K562 (cell line): Measurements from ENCODE around the gene KIF3B. TPM values are rescaled to one million over a fixed set of nuclear protein-coding genes. Genes with fewer than 3 reads are reported as not detected.

Experiments used
- ATAC-seq: fragments of 200-7000 bp; cut with Tn5 transposase; 3 replicates; pipeline ENCODE4 v1.9.1; 2020; ENCODE audit warnings: moderate library complexity
- BruUV-seq: library from RNA; stranded (reverse); fragments of 400-500 nt; replicated peaks from 2 replicates; lab custom pipeline; 2021; lab: Mats Ljungman, UMichigan
- CTCF ChIA-PET: fragments of 300-600 bp; formaldehyde crosslinking; extraction: SDS; loops from one replicate; lab custom pipeline; 2021; ENCODE audit warnings: low intra/inter-chr PET ratio; lab: Yijun Ruan, JAX
- POLR2A ChIA-PET: fragments of 300-600, 350-650 bp; sonication (Branson Sonifier 250); formaldehyde crosslinking; extraction: SDS; loops from one replicate; lab custom pipeline; 2021; ENCODE audit warnings: antibody characterized with exemption, inconsistent platforms; lab: Yijun Ruan, JAX
- DNase-seq, 4 experiments: peaks; one replicate each; pipeline versions ENCODE4 v3.0.0 to v3.0.0-alpha.2; 2011 to 2018; ENCODE audit warnings: low spot score in 3 of 4, mixed read lengths in 3 of 4; ENCODE audit errors: extremely low read depth in 1 of 4
- FAIRE-seq: peaks from 2 replicates; lab custom pipeline; 2011; peaks lifted over from hg19 to GRCh38; lab: Jason Lieb, UNC
- H2AFZ ChIP-seq: 2 replicates; pipeline ENCODE4 v1.6.0; 2011; ENCODE audit warnings: low read depth, low read length, control low read depth, inconsistent platforms
- H3K27ac ChIP-seq: fragments of 200-600 bp; 3 replicates; pipeline ENCODE4 v1.8.0; 2011; ENCODE audit warnings: low read depth, mild to moderate bottlenecking, control low read depth, inconsistent platforms, low read length, moderate library complexity, mixed read lengths; ENCODE audit errors: extremely low read depth
- H3K27me3 ChIP-seq, 2 experiments: fragments of 300-600 bp in 1 of 2; 2 replicates in 1 of 2; 3 replicates in 1 of 2; pipeline versions ENCODE4 v1.6.0 to v1.8.0; 2011; ENCODE audit warnings: inconsistent platforms in 2 of 2, low read length in 2 of 2, mild to moderate bottlenecking in 1 of 2, mixed read lengths in 1 of 2, moderate library complexity in 1 of 2; ENCODE audit not compliant: control insufficient read depth in 2 of 2, insufficient read depth in 2 of 2
- H3K36me3 ChIP-seq: fragments of 300-600 bp; 3 replicates; pipeline ENCODE4 v1.8.0; 2011; ENCODE audit warnings: mild to moderate bottlenecking, low read length, inconsistent platforms; ENCODE audit not compliant: control insufficient read depth, insufficient read depth
- H3K4me1 ChIP-seq, 2 experiments: fragments of 200-600 bp in 1 of 2; replicated peaks in 1 of 2; 2 replicates in 1 of 2; 3 replicates in 1 of 2; pipeline versions ENCODE4 v1.5.1 to v1.8.0; 2011; ENCODE audit warnings: inconsistent platforms in 2 of 2, low read length in 2 of 2, mild to moderate bottlenecking in 1 of 2, mixed read lengths in 1 of 2, moderate library complexity in 1 of 2; ENCODE audit not compliant: control insufficient read depth in 2 of 2, insufficient read depth in 2 of 2
- H3K4me2 ChIP-seq: 2 replicates; pipeline ENCODE4 v1.6.1; 2011; ENCODE audit warnings: low read length, control low read depth, inconsistent platforms, mixed read lengths; ENCODE audit not compliant: insufficient read depth
- H3K4me3 ChIP-seq: fragments of 200-600 bp; sonication (generic), shearing (Covaris generic); 2 replicates; pipeline ENCODE4 v1.5.1; 2016; ENCODE audit warnings: control low read depth, inconsistent platforms
- H3K79me2 ChIP-seq: fragments of 200-600 bp; 3 replicates; pipeline ENCODE4 v1.8.0; 2011; ENCODE audit warnings: low read length, inconsistent platforms; ENCODE audit not compliant: control insufficient read depth, insufficient read depth
- H3K9ac ChIP-seq, 2 experiments: 2 replicates each; pipeline versions ENCODE4 v1.6.0 to v1.6.1; 2011; ENCODE audit warnings: low read depth in 2 of 2, low read length in 2 of 2, control low read depth in 1 of 2, inconsistent platforms in 1 of 2, mild to moderate bottlenecking in 1 of 2, mixed read lengths in 1 of 2; ENCODE audit not compliant: insufficient read depth in 1 of 2
- H3K9me1 ChIP-seq: one replicate; pipeline ENCODE4 v1.6.0; 2011; ENCODE audit warnings: inconsistent platforms, mild to moderate bottlenecking, low read length, moderate library complexity; ENCODE audit not compliant: control insufficient read depth, insufficient read depth
- H3K9me3 ChIP-seq: replicated peaks from 2 replicates; pipeline ENCODE4 v1.5.1; 2011; ENCODE audit warnings: low read depth, low read length, inconsistent platforms; ENCODE audit not compliant: control insufficient read depth, insufficient read depth
- H4K20me1 ChIP-seq: replicated peaks from 2 replicates; pipeline ENCODE4 v1.6.1; 2011; ENCODE audit warnings: low read length, inconsistent platforms, mixed read lengths; ENCODE audit not compliant: control insufficient read depth, insufficient read depth
- BCOR ChIP-seq: fragments of 450-650 bp; IDR thresholded peaks from 2 replicates; pipeline ENCODE4 v1.6.1; 2016
- CBX8 ChIP-seq: fragments of 200-600 bp; sonication (generic); IDR thresholded peaks from 2 replicates; pipeline ENCODE4 v1.6.1; 2012; ENCODE audit warnings: borderline replicate concordance, mixed run types, low read depth, mild to moderate bottlenecking, moderate library complexity, mixed read lengths, low read length, control low read depth, inconsistent platforms; ENCODE audit not compliant: poor library complexity, severe bottlenecking; ENCODE audit errors: extremely low read depth
- FOXJ3 ChIP-seq: sonication (generic); formaldehyde crosslinking; IDR thresholded peaks from 2 replicates; pipeline ENCODE4 v1.4.0; 2020; ENCODE audit warnings: mild to moderate bottlenecking, missing genetic modification reagents
- FOXO4 ChIP-seq: fragments of 450-650 bp; formaldehyde crosslinking; IDR thresholded peaks from 2 replicates; pipeline ENCODE4 v1.4.0; 2020; ENCODE audit warnings: mild to moderate bottlenecking, moderate library complexity
- HDAC1 ChIP-seq, 2 experiments: fragments of 450-650 bp; IDR thresholded peaks; 2 replicates each; pipeline ENCODE4 v1.6.1; 2016 to 2017; ENCODE audit warnings: inconsistent platforms in 1 of 2, mild to moderate bottlenecking in 1 of 2, moderate library complexity in 1 of 2
- HDAC2 ChIP-seq: fragments of 450-650 bp; IDR thresholded peaks from 2 replicates; pipeline ENCODE4 v1.6.1; 2016; ENCODE audit warnings: mild to moderate bottlenecking
- JUND ChIP-seq, 2 experiments: IDR thresholded peaks; 2 replicates in 1 of 2; 3 replicates in 1 of 2; pipeline ENCODE4 v1.6.1; 2011; ENCODE audit warnings: borderline replicate concordance in 2 of 2, low read depth in 2 of 2, low read length in 2 of 2, improper control_type of control experiment in 1 of 2, missing biosample characterization in 1 of 2, missing genetic modification characterization in 1 of 2, missing genetic modification reagents in 1 of 2
- KDM1A ChIP-seq, 2 experiments: fragments of 450-650 bp; IDR thresholded peaks; 2 replicates each; pipeline ENCODE4 v1.6.1; 2016; ENCODE audit warnings: mild to moderate bottlenecking in 2 of 2
- MAFK ChIP-seq: IDR thresholded peaks from 2 replicates; pipeline ENCODE4 v1.6.1; 2011; ENCODE audit warnings: low read length, improper control_type of control experiment
- MAZ ChIP-seq, 2 experiments: fragments of 450-650 bp in 1 of 2; sonication (generic) in 1 of 2; formaldehyde crosslinking; IDR thresholded peaks in 1 of 2; conservative IDR thresholded peaks in 1 of 2; 2 replicates each; pipeline versions ENCODE4 v1.4.0 to v1.5.0; 2020; ENCODE audit warnings: mild to moderate bottlenecking in 1 of 2, missing genetic modification reagents in 1 of 2
- NCOR1 ChIP-seq: fragments of 450-650 bp; IDR thresholded peaks from 2 replicates; pipeline ENCODE4 v1.6.1; 2016; ENCODE audit warnings: mild to moderate bottlenecking, moderate library complexity
- NR1H2 ChIP-seq: sonication (generic); formaldehyde crosslinking; IDR thresholded peaks from 2 replicates; pipeline ENCODE4 v1.4.0; 2020; ENCODE audit warnings: mild to moderate bottlenecking, missing genetic modification reagents
- RBM25 ChIP-seq: fragments of 200-400 bp; formaldehyde crosslinking; IDR thresholded peaks from 2 replicates; pipeline ENCODE4 v1.6.1; 2018; ENCODE audit warnings: low read length, low read depth, moderate library complexity; ENCODE audit not compliant: severe bottlenecking
- RBM34 ChIP-seq: fragments of 200-400 bp; formaldehyde crosslinking; IDR thresholded peaks from 2 replicates; pipeline ENCODE4 v1.6.1; 2018; ENCODE audit warnings: low read length, borderline replicate concordance; ENCODE audit not compliant: insufficient read depth
- RCOR1 ChIP-seq, 2 experiments: IDR thresholded peaks; 2 replicates each; pipeline ENCODE4 v1.6.1; 2012; ENCODE audit warnings: low read depth in 2 of 2, low read length in 2 of 2, borderline replicate concordance in 1 of 2, improper control_type of control experiment in 1 of 2
- SOX6 ChIP-seq: fragments of 450-650 bp; IDR thresholded peaks from 2 replicates; pipeline ENCODE4 v1.6.1; 2014; ENCODE audit warnings: mild to moderate bottlenecking
- ZFP36 ChIP-seq: fragments of 150-350 bp; IDR thresholded peaks from 2 replicates; pipeline ENCODE4 v1.6.1; 2018; ENCODE audit warnings: low read length, low read depth; ENCODE audit not compliant: partially characterized antibody
- ZKSCAN8 ChIP-seq: fragments of 200-800 bp; sonication (Bioruptor generic); IDR thresholded peaks from 2 replicates; pipeline ENCODE4 v1.6.1; 2016; ENCODE audit warnings: missing genetic modification characterization, missing compliant biosample characterization
- ZNF436 ChIP-seq: fragments of 250-450, 450-650 bp; sonication (Bioruptor Pico); formaldehyde crosslinking; IDR thresholded peaks from 2 replicates; pipeline ENCODE4 v1.7.0; 2020; ENCODE audit warnings: mild to moderate bottlenecking
- ZNF507 ChIP-seq: conservative IDR thresholded peaks from 2 replicates; pipeline ENCODE4 v1.6.1; 2017; ENCODE audit warnings: missing genetic modification characterization, missing compliant biosample characterization
- ZNF75A ChIP-seq: fragments of 450-650 bp; formaldehyde crosslinking; IDR thresholded peaks from 2 replicates; pipeline ENCODE4 v1.4.0; 2020; ENCODE audit warnings: mild to moderate bottlenecking
- WGBS: fragments of 100-300 bp; shearing (Covaris generic); methylation state at CpG from one replicate; pipeline ENCODE4 v1.1.6; 2016; ENCODE audit warnings: low coverage, mixed read lengths; ENCODE audit not compliant: insufficient coverage; ENCODE audit errors: missing lambda C conversion rate; 5-methylcytosine and 5-hydroxymethylcytosine counted together
- in situ Hi-C: fragments of 300-500 bp; cut with MboI; formaldehyde crosslinking; loops from 4 replicates; pipeline ENCODE4 v1.15.0; 2018; ENCODE audit warnings: inconsistent platforms, mixed read lengths
- intact Hi-C: fragments of 100-400 bp; cut with micrococcal nuclease; formaldehyde crosslinking; loops from 2 replicates; pipeline ENCODE4 v1.14.2; 2022
- polyA plus RNA-seq, 8 experiments: library from polyadenylated mRNA; depleted of rRNA in 4 of 8; stranded (reverse) in 5 of 8; unstranded in 3 of 8; fragments of >200 nt; fragmentation: Nextera tagmentation in 2 of 8; fragmentation: Illumina TruSeq in 1 of 8; extraction: Ambion mirVana in 2 of 8; extraction: Trizol in 1 of 8; gene quantifications; 2 replicates each; pipeline versions ENCODE4 v1.2.1 to v1.2.3, GENCODE V29; 2011 to 2014; ENCODE audit warnings: inconsistent platforms in 1 of 8, missing spikeins in 1 of 8
- total RNA-seq, 7 experiments: library from RNA; depleted of rRNA in 6 of 7; stranded (reverse); fragments of >200 nt in 6 of 7; fragmentation: Illumina TruSeq in 2 of 7; extraction: Trizol in 2 of 7; gene quantifications; 2 replicates each; pipeline versions ENCODE4 v1.2.1 to v1.2.3, GENCODE V29; 2011 to 2021; ENCODE audit warnings: low replicate concordance in 1 of 7
- TF ChIP-seq, protein P1 (sequence below): fragments of 250-450 bp; sonication (Bioruptor Pico); IDR thresholded peaks from 2 replicates; pipeline ENCODE4 v1.8.0; 2021; ENCODE audit warnings: moderate library complexity, mild to moderate bottlenecking, inconsistent platforms

Gene KIF3B
- total and polyA plus RNA-seq, 9 of the 15 experiments (the other 6 are each of a cell fraction or from before 2014, with no cell fraction given), result 2.9 to 12.3 (median 8.6) TPM

DNA sequence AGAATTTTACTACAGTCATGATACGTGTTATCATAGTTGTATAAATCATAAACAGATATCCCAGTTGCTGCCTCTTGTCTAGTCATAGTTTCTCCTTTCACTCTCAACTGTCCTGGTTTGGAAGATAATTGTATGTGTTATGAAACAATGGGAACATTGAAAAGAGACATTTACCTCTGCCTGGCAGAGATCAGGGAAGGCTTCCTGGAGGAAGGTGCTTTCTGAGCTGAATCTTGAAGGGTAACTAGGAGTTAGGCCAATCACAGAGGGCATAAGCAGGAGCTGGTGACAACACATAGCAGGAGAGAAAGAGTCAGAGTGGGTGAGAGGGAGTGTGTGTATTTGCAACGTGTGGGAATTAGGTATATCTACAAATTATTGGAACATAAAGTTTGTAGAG, 86.0 kb downstream of the KIF3B start:
- BruUV-seq, result no TSS peak
- ChIA-PET CTCF (no interaction called here), POLR2A (interaction anchor here (0.8 to 1.5 kb wide), 6 partner anchors 10 to 147 kb away, joined by 3 to 6 read pairs (median 4); no protein-coding TSS in a partner anchor)
- 39% methylated on average over 2 of the region's 2 CpGs for WGBS
- Histone ChIP-seq H3K36me3 (peaks cover 48% of the 10 kb centered on the region), H2AFZ (no peak overlapping the region), H3K4me2 (no peak overlapping the region), H3K9ac (no peak overlapping the region), H3K27me3 (no peaks in the 10 kb centered on the region), H4K20me1 (peaks cover 44% of the 10 kb centered on the region), H3K79me2 (peaks cover 97% of the 10 kb centered on the region), H3K27ac (peak overlapping the region; percentile 16; the same call in 1 of the 3 replicates), H3K9me3 (no peaks in the 10 kb centered on the region), H3K4me1 (peaks cover 14 to 17% of the 10 kb centered on the region in 2 experiments; a peak in 4 of 5 replicates), H3K4me3 (no peak overlapping the region), H3K9me1 (peaks cover 3% of the 10 kb centered on the region)
- intact Hi-C loops (no loop called here), in situ Hi-C loops (no loop called here)
- peak; percentile 54 for FAIRE-seq
- no peak for DNase-seq
- no peak for ATAC-seq
- TF ChIP-seq BCOR (peak; percentile 90), KDM1A (IDR thresholded peaks at IDR 0.05) (peak in 1 of 2 experiments; percentile 53; a peak in 2 of 4 replicates), MAZ (CRISPR knock-in tag; conservative IDR thresholded peaks at IDR 0.05 in 1 of 2, IDR thresholded peaks at IDR 0.05 in 1 of 2) (no peak), HDAC2 (peak; percentile 37; the same call in 1 of the 2 replicates), JUND (IDR thresholded peaks at IDR 0.05; ENCODE audit: borderline replicate concordance, low read depth, low read length) (no peak), JUND (tag; IDR thresholded peaks at IDR 0.05; ENCODE audit: borderline replicate concordance, low read depth, low read length) (no peak), ZKSCAN8 (CRISPR knock-in tag) (no peak), RBM34 (no peak), ZNF75A (CRISPR knock-in tag) (no peak), HDAC1 (IDR thresholded peaks at IDR 0.05) (peak in 1 of 2 experiments; percentile 26; a peak in 1 of 4 replicates), ZNF436 (CRISPR knock-in tag) (peak; percentile 90), MAFK (no peak), FOXO4 (no peak), RCOR1 (IDR thresholded peaks at IDR 0.05; ENCODE audit: borderline replicate concordance in 1 of 2, low read depth in 2 of 2, low read length in 2 of 2) (peak in 1 of 2 experiments; percentile 72; a peak in 1 of 4 replicates), ZFP36 (peak; percentile 99), SOX6 (0 out of 2 replicates have a peak, but pooled peaks have one; percentile 9), FOXJ3 (CRISPR knock-in tag) (no peak), RBM25 (peak; percentile 88), CBX8 (no peak), NCOR1 (0 out of 2 replicates have a peak, but pooled peaks have one; percentile 2), NR1H2 (no peak), ZNF507 (no peak)
- TF ChIP-seq, protein P1, sequence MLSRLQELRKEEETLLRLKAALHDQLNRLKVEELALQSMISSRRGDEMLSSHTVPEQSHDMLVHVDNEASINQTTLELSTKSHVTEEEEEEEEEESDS (CRISPR knock-in tag), result no peak
